GM10847 (cell line): Measurements from ENCODE around the gene TBXAS1.

Experiments
- POLR2A ChIP-seq: IDR thresholded peaks from 2 replicates; pipeline ENCODE4 v1.6.1; 2011; ENCODE audit not compliant: insufficient read length; ENCODE audit errors: extremely low read depth

TBXAS1 gene

DNA sequence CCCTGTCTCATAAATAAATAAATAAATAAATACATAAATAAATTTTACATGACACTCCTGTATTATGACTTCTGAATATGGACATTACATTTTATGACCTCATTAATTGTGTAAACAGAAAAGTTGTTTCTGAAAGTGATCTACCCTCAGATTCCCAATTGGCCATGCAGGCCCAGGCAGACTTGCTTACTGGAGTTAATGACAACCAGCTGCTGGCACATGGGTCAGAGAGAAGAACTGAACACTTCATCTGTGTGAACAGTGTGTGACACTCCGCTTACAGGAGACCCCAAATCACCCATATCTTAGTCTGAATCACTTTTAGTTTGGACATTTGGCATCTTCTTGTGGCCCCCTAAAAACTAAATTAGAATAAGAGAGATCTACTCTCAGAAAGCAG is 202.3 kb downstream of the TBXAS1 start:
- TF ChIP-seq POLR2A, result no peak

DNA sequence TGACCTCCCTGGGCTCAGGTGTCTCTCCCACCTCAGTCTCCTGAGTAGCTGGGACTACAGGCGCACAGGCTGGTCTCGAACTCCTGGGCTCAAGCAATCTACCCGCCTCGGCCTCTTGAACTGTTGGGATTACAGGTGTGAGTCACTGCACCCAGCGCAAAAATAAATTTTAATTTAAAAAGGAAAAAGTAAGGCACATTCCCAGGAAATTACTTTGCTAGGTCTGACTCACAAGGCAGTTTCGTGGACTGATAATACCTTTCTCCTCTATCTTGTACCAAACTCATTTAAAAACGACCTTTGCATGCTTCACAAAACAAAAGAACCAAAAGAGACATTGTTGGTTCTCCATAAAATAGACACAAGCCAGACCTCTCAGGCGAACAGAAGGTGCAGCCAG is 204.0 kb downstream of the TBXAS1 start:
- no peak for TF ChIP-seq POLR2A

GRCh38 chr7:140033779-140034363 is 204.8 kb downstream of the TBXAS1 start:
- no peak for TF ChIP-seq POLR2A

- TF ChIP-seq POLR2A, result no peak
Measured at GRCh38 chr7:140034421-140034820, 205.4 kb downstream of the TBXAS1 start.

DNA sequence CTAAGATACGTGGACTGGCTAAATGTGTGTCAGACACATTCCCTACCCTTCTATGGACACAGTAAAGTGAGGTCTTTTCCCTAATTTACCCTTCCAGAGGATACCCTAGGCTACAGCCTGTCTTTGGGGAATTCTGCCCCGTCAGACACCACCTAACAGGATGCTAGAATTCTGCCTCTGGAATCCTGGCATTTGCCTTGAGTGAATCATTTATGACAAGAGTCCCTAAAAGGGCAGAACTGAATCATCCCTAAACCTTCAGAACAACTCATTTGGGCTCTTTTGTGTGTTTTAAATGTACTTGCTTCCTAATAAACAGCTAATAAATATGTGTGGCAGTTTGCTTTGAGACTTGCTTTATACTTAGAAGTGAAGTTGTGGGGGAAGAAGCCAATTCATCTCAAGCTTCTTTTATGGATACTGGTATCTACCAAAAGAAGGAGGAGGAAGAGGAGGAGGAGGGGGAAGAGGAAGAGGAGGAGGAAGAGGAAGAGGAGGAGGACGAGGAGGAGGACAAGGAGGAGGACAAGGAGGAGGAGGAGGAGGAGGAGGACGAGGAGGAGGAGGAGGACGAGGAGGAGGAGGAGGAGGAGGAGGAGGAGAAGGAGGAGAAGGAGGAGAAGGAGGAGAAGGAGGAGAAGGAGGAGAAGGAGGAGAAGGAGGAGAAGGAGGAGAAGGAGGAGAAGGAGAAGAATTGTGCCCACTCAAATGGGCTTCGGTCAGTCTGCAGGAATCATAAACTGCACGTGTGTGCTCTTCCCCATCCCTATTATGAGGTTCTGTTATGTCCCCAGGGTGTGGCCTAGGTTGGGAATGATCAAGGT is 206.5 kb downstream of the TBXAS1 start:
- TF ChIP-seq POLR2A, result no peak

GRCh38 chr7:140036224-140036962 is 207.3 kb downstream of the TBXAS1 start:
- no peak for TF ChIP-seq POLR2A

- TF ChIP-seq POLR2A, result no peak
Measured at GRCh38 chr7:140039066-140039465, 210.0 kb downstream of the TBXAS1 start.

DNA sequence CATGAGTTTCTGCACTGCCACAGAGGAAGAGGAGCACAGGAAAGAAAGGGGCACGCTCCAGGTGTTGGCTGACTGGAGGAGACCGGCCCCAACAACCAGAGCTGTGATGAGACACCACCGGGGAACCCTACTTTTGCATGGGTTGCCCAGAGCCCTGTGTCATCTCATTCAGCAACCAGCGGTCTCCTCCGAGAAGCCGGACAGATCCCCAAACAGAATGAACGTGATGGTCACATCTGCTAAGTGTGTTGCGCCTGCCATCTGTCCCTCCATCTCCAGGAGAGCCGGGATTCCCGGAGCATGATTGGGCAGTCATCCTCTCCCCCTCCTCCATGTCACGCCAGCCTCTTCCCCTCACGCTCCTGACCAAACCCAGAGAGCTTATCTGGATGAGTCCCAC is 210.8 kb downstream of the TBXAS1 start:
- no peak for TF ChIP-seq POLR2A

DNA sequence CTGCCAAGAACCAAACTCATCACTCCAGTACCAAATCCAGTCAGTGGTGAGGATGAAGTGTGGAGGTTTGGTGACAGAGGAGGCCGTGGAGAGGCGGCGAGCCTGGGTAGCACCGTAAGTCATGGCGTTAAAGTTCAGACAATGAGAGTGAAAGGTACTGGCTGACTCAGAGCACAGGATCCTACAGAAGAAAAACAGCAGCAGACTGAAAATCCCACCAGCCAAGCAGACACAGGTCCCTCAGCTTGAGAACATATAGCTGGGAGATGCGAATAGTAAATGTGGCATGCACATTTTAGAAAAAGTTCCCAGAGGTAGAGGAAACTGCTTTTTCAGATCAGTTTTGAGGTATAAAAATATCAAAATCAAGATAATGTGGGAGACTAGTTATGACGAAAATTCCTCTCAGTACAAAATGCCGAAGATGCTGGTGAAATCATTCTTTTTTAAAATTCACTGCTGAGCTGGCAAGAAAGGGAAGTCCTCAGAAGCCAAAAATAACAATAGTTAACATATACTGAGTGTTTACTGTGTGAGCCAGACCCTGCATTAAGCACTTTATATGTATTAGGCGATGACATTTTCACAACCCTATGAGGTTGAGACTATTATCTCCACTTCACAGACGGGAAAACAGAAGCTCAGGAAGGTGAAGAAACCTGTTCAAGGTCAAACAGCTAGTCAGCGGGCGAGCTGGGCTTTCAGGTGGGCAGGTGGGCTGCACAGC is 212.8 kb downstream of the TBXAS1 start:
- TF ChIP-seq POLR2A, result no peak

- TF ChIP-seq POLR2A, result no peak
Measured at GRCh38 chr7:140042386-140042670, 213.3 kb downstream of the TBXAS1 start.

- no peak for TF ChIP-seq POLR2A
Measured at GRCh38 chr7:140044251-140044650, 215.2 kb downstream of the TBXAS1 start.

DNA sequence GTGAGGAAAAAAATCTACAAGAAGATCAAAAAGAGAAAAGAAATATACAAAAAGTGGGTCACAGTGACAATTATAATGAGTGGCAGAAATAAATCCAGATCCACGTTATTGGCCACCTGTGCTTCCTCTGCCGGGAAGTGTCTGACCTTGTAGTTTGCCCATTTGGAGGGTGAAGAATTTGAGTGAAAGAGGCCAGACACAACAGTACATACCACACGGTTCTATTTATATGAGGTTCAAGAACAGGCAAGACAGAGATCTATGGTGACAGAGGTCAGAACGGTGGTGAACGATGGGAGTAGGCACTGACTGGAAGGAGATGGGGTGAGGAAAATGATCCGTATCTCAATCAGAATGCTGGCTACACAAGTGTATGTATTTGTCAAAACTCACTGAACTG is 216.6 kb downstream of the TBXAS1 start:
- no peak for TF ChIP-seq POLR2A

GRCh38 chr7:140047197-140047596 is 218.1 kb downstream of the TBXAS1 start:
- no peak for TF ChIP-seq POLR2A

DNA sequence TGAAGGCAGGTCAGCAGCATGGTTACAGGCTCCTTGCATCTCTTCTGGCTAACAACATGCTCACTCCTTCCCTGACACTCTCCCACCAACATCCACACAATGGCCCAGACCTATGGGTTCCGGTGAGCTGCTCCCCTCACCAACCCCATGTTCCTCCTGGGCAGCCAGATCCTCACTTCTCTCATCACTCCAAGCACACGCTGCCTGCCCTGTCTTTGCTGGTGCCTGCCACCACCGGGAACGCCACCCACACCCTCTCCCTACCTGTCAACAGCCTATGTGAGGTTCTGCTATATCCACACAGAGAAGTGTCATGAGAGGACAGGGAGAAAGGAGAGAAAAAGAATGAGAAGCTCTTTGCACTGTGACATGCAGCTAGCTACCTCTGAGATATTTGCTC is 219.1 kb downstream of the TBXAS1 start:
- no peak for TF ChIP-seq POLR2A

GRCh38 chr7:140048989-140049338 is 219.9 kb downstream of the TBXAS1 start:
- no peak for TF ChIP-seq POLR2A
